Stimulated activated CD8-positive, alpha-beta memory T cell treated with anti-CD3 and anti-CD28 coated beads, Interleukin-2, amount 100 ng/mL, for 1 hour (primary cell): ENCODE measurements around the gene MAOA.

ENCODE experiments used
- DNase-seq, 2 donors: peaks; one replicate each; pipeline ENCODE4 v3.0.0-alpha.2; 2020; ENCODE audit warnings: low read depth in 2 of 2

Gene MAOA

DNA sequence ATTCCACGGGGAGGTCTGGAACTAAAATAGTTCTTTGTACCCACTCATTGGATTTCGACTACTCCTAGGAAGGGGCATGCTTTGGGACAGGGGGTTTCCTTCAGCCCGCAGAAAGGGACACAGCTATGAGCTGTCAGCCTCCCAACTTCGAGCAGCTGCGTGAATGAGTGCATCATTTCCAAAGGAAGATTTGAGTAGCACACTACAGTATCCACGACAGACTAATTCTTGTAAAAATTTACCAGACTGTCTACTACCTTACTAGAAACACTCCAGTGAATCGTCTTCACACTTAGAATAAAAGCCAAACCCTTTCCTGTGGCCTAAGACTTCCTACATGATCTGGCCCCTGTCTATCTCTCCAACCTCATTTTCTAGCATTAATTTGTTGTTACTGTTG lies 101.9 kb downstream of the MAOA start:
- DNase-seq = no peak

DNA sequence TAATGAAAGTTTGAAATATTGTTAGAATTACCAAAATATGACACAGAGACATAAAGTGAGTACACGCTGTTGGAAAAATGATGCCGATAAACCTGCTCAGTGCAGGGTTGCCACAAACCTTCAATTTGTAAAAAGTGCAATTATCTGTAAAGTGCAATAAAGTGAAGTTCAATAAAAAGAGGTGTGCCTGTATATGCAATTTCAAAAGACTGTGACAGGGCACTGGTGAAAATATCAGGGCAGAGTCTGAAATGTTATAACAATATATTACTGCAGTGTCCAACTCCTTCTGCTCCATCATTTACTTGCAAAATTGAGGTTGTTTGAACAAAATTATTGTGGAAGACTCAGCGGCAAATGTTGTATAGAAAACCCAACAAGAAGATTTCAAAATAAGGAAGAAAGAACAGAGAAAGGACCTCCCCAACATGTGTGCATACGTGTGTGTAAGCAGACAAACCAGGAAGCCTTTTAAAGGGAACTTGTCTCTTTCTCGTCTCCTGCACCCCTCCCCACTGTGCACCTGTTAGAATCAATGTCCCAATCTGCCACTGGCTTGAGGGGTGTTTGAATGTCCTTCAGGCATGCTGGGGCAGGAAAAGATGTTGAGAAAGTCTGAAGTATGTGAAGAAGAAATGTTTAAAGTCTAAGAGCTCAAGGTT lies 130.0 kb downstream of the MAOA start:
- no peak for DNase-seq
